SK-MEL-5 (cell line): Measurements from ENCODE around the gene TIMP1. TPM values are rescaled to one million over a fixed set of nuclear protein-coding genes. Genes with fewer than 3 reads are reported as not detected.

Source experiments
- DNase-seq: peaks from one replicate; pipeline ENCODE4 v3.0.0-alpha.2; 2016; ENCODE audit warnings: low read depth, low spot score
- in situ Hi-C: cut with HindIII; loops from 2 replicates; pipeline ENCODE4 v1.10.0; 2016; ENCODE audit warnings: low sequenced_read_pairs, high pct_unique_total_duplicates, low pct_unique_long_range_greater_than_20kb
- small RNA-seq, 2 experiments: library from RNA; depleted of rRNA; stranded (forward); fragments of <200 nt; gene quantifications; one replicate each; pipeline ENCODE3, GENCODE V24; 2014
- total RNA-seq: library from RNA; depleted of rRNA; stranded (reverse); fragments of >200 nt; shearing (Covaris generic); gene quantifications from 2 replicates; pipeline ENCODE4 v1.2.3, GENCODE V29; 2014; rRNA removed

TIMP1 gene
- total RNA-seq, 1 experiment from 2014 or later: 265 TPM

- DNase-seq: no peak
- in situ Hi-C loops: no loop called here
Measured at GRCh38 chrX:47620303-47620685, 38.1 kb downstream of the TIMP1 start.

DNA sequence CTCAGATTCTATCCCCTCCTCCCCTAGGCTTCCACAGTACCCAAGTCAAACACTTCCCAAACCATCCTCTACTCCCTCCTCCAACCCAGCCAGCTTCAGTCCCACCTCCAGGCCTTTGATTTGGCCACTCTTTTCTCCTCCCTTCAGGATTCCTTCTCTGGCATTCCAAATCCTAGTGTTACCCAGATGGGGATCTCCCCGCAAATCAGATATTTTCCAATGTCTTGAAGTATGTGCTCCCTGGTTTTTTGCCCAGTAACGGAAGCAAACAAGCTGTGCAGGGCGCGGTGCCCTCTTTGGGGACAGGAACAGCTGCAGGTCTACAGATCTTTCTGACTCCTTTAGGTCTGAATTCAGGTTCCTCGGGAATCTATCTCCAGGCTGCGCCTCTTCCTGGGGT, 39.6 kb downstream of the TIMP1 start:
- DNase-seq: no peak
- in situ Hi-C loops: no loop called here

DNA sequence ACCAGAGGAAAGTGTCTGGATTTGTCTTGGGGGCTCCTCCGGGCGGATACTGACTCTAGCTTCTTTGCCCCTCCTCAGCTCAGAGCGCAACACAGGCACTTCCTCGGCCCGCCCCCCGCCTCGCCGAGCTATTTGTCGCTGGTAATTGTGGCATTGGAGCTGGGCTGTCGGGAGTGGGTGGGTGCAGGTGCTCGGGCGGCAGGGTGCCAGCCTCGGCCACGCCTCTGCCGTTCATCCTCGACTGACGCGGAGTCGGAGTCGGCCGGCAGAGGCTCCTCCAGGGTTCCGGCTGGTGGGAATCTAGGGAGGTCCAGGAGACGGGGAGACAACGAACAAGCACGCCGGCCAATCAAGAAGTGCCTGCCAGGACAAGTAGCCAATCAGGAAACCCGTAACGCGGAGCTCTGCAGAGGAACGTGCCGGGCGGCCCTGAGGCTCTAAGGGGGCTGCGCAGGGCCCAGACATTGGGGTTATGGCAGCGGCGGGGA, 41.3 kb downstream of the TIMP1 start:
- peak; percentile 62 for DNase-seq
- in situ Hi-C loops: no loop called here

DNA sequence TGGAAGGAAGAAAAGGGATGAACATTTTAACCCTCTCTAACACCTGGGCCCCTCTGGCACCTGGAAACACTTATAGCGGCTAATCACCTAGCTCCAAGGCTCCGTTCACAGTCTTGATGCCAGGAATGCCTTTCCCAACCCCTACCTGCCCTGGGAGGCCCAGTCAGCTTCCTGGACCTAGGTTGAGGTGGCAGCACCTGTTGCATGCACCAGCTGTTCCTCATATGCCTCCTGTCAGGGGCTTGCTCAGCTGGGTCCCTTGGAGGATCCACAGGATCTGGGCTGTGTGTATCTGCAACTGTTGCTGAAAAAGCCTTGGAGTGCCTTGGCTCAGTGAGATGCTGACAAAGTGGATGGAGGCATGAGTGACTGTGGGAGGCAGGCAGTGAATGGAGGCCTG, 43.1 kb downstream of the TIMP1 start:
- DNase-seq: no peak
- in situ Hi-C loops: no loop called here

GRCh38 chrX:47628982-47629381, 46.7 kb downstream of the TIMP1 start:
- DNase-seq: no peak
- in situ Hi-C loops: no loop called here

DNA sequence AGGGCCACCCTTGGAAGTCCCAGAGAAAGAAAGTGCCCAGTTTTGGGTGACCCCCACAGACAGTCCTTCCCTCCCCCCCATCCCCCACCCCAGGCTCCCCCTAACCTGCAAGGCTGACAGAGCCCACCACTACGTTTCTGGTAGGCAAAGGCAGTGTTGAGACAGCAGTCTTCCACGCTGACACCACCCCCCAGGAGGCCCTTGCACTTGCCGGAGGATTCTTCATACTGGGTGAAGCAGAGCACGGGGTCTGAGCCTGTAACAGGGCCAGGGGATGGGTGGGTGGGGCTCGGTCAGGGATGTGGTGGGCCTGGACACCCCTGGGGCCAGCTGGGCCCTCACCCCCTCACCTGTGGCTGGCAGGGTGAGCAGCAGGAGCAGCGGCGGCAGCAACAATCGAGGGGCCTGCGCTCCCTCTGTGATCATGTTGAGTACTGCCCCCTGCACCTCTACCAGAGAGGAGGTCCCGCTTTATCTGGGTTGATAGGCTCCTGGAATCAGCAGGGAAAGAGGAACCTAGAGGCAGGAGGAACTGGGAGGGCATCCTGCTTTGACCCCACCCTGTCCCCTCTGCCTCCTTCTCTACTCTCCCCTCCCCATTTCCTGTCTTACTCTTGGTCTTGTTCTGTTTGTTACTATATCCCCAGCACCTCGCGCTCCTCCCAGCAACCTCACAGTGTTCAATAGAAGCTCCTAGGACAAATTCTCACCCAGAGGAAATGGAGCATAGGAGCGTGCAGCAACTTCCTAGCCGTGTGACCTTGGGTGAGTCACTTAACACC, 47.4 kb downstream of the TIMP1 start, which contains the start of gene CFP:
Gene CFP (minus strand): TSS at position 512 of the 782 bp plus-strand sequence. CDS start 86 bp downstream, at position 426.
- in situ Hi-C loops: no loop called here
- DNase-seq: no peak

- in situ Hi-C loops: no loop called here
- peak; percentile 85 for DNase-seq
Measured at GRCh38 chrX:47631676-47632075, 49.4 kb downstream of the TIMP1 start.

- in situ Hi-C loops: no loop called here
- DNase-seq: no peak
Measured at GRCh38 chrX:47632666-47633065, 50.4 kb downstream of the TIMP1 start.

- DNase-seq: no peak
- in situ Hi-C loops: no loop called here
Measured at GRCh38 chrX:47633689-47634590, 51.7 kb downstream of the TIMP1 start.

- no peak for DNase-seq
- in situ Hi-C loops: no loop called here
Measured at GRCh38 chrX:47634871-47635575, 52.8 kb downstream of the TIMP1 start.

Small RNA genes within 50 kb of the gene (small RNA-seq; reads per million reads assigned to genes)
- gene MIR4769: 0 reads per million in 2 experiments

Other genes with a start within 250 kb of the TIMP1 start
- gene ZNF157, start 211.9 kb upstream of the TIMP1 start, total RNA-seq: 0.24 TPM in 1 of 2 replicates, not detected in the other
- gene ZNF41, start 99.2 kb upstream of the TIMP1 start, total RNA-seq: 4.5 TPM in 2 replicates
- gene ARAF, start 21.2 kb upstream of the TIMP1 start, total RNA-seq: 14.5 and 20.1 TPM in 2 replicates
- gene SYN1, start 37.4 kb downstream of the TIMP1 start, total RNA-seq: 0.05 TPM in 1 of 2 replicates, not detected in the other
- 0.95 TPM in 1 of 2 replicates, not detected in the other for gene CFP, start 47.5 kb downstream of the TIMP1 start, total RNA-seq
- 35.1 and 39.9 TPM in 2 replicates for gene ELK1, start 68.1 kb downstream of the TIMP1 start, total RNA-seq
- gene UXT, start 76.7 kb downstream of the TIMP1 start, total RNA-seq: 143 and 164 TPM in 2 replicates